A673 (cell line): ENCODE results near the gene MAPKAP1.

Source experiments
- EZH2 ChIP-seq: fragments of 200-600 bp; sonication (generic); IDR thresholded peaks from 2 replicates; pipeline ENCODE4 v1.6.1; 2017; ENCODE audit warnings: borderline replicate concordance, low read depth, mild to moderate bottlenecking, mixed read lengths, antibody characterized with exemption, low read length; ENCODE audit not compliant: poor library complexity, severe bottlenecking
- TF ChIP-seq, protein P1 (sequence below): fragments of 300-800, 200-600 bp; sonication (generic); conservative IDR thresholded peaks from 2 replicates; pipeline ENCODE4 v1.5.1; 2017; ENCODE audit warnings: low read depth, mild to moderate bottlenecking, antibody characterized with exemption, low read length, moderate library complexity, mixed read lengths

DNA sequence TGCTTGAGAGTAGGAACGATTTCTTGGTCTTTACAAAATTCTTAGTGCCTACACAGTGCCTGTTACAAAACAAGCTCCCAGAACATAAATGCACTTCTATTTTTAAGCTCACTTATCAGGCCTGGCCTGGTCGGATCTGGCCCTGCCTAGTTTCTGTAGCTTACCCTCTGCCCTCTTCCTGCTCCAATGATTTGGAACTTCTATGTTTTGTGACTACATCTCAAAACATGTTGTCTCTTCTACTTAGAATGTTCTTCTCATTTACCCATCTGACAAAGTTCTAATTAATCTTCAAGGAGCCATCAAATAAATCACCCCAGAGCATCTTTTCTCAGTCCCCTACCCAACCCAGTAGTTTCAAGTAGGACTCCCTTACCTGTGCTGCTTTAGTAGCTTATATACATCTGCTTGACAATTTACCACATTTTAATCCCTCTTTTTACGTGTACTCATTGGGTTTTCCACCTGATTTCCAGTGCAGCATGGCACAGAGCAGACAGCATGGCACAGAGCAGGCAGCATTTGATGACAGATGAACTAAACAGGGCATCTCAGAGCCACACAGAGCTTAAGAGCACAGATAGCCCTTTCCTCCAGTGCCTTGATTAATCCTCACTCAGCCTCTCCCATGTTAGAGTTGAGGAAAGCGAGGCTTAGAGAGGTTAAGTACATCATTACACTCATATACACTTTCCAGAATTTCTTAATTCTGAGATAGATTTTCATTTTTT is 171.9 kb downstream of the MAPKAP1 start:
- no peak for TF ChIP-seq EZH2
- TF ChIP-seq, protein P1, sequence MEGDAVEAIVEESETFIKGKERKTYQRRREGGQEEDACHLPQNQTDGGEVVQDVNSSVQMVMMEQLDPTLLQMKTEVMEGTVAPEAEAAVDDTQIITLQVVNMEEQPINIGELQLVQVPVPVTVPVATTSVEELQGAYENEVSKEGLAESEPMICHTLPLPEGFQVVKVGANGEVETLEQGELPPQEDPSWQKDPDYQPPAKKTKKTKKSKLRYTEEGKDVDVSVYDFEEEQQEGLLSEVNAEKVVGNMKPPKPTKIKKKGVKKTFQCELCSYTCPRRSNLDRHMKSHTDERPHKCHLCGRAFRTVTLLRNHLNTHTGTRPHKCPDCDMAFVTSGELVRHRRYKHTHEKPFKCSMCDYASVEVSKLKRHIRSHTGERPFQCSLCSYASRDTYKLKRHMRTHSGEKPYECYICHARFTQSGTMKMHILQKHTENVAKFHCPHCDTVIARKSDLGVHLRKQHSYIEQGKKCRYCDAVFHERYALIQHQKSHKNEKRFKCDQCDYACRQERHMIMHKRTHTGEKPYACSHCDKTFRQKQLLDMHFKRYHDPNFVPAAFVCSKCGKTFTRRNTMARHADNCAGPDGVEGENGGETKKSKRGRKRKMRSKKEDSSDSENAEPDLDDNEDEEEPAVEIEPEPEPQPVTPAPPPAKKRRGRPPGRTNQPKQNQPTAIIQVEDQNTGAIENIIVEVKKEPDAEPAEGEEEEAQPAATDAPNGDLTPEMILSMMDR = no peak
